ENCODE results near the gene ANKRD60. TPM values are rescaled to one million over a fixed set of nuclear protein-coding genes. Genes with fewer than 3 reads are reported as not detected.

ANKRD60 gene
- total RNA-seq, 1 donor from 2014 or later = not detected

GRCh38 chr20:58184063-58184462, 44.4 kb downstream of the ANKRD60 start:
- Mint-ChIP-seq H3K4me1 (peaks cover 4% of the 10 kb centered on the region), H3K27me3 (peaks cover 17% of the 10 kb centered on the region), H3K9me3 (no peaks in the 10 kb centered on the region), H3K4me3 (no peak overlapping the region), H3K36me3 (ENCODE audit: low read depth) (no peaks in the 10 kb centered on the region), H3K27ac (no peak overlapping the region)
- intact Hi-C loops (cut with micrococcal nuclease) = no loop called here
- DNase-seq = no peak

GRCh38 chr20:58182521-58183140, 45.8 kb downstream of the ANKRD60 start:
- H3K36me3 Mint-ChIP-seq (ENCODE audit: low read depth) = no peaks in the 10 kb centered on the region
- DNase-seq = no peak

GRCh38 chr20:58179432-58180099, 48.9 kb downstream of the ANKRD60 start:
- intact Hi-C loops (cut with micrococcal nuclease) = loop anchor here (1.0 to 2.0 kb wide), 2 partner anchors 525 to 583 kb away; no protein-coding TSS in a partner anchor
- H3K9me3 Mint-ChIP-seq = no peaks in the 10 kb centered on the region
- H3K4me3 Mint-ChIP-seq = peak overlapping the region; percentile 59
- H3K36me3 Mint-ChIP-seq (ENCODE audit: low read depth) = no peaks in the 10 kb centered on the region
- DNase-seq = peak; percentile 92
- peaks cover 23% of the 10 kb centered on the region for H3K27me3 Mint-ChIP-seq
- no peak overlapping the region for H3K27ac Mint-ChIP-seq
- peaks cover 4% of the 10 kb centered on the region for H3K4me1 Mint-ChIP-seq

More at GRCh38 chr20:58182521-58183140, 45.8 kb downstream of the ANKRD60 start:
- peaks cover 4% of the 10 kb centered on the region for H3K4me1 Mint-ChIP-seq
- H3K27ac Mint-ChIP-seq = no peak overlapping the region
- H3K4me3 Mint-ChIP-seq = no peak overlapping the region
- intact Hi-C loops (cut with micrococcal nuclease) = no loop called here
- H3K9me3 Mint-ChIP-seq = no peaks in the 10 kb centered on the region
- peaks cover 19% of the 10 kb centered on the region for H3K27me3 Mint-ChIP-seq

- no peak overlapping the region for H3K27ac Mint-ChIP-seq
- no peaks in the 10 kb centered on the region for H3K9me3 Mint-ChIP-seq
- DNase-seq = no peak
- H3K36me3 Mint-ChIP-seq (ENCODE audit: low read depth) = no peaks in the 10 kb centered on the region
- H3K4me3 Mint-ChIP-seq = peak overlapping the region; percentile 59
- H3K4me1 Mint-ChIP-seq = peaks cover 4% of the 10 kb centered on the region
- peaks cover 24% of the 10 kb centered on the region for H3K27me3 Mint-ChIP-seq
- intact Hi-C loops (cut with micrococcal nuclease) = loop anchor here (1.0 to 2.0 kb wide), 2 partner anchors 525 to 582 kb away; no protein-coding TSS in a partner anchor
Observed at GRCh38 chr20:58179083-58179431, 49.4 kb downstream of the ANKRD60 start.

GRCh38 chr20:58177799-58178198, 50.7 kb downstream of the ANKRD60 start:
- H3K36me3 Mint-ChIP-seq (ENCODE audit: low read depth) = no peaks in the 10 kb centered on the region
- intact Hi-C loops (cut with micrococcal nuclease) = loop anchor here (2.0 kb wide), 1 partner anchor 581 kb away; no protein-coding TSS in a partner anchor

GRCh38 chr20:58175836-58176235, 52.6 kb downstream of the ANKRD60 start:
- H3K27me3 Mint-ChIP-seq = peaks cover 20% of the 10 kb centered on the region
- intact Hi-C loops (cut with micrococcal nuclease) = no loop called here
- no peak for DNase-seq
- no peaks in the 10 kb centered on the region for H3K36me3 Mint-ChIP-seq (ENCODE audit: low read depth)
- H3K27ac Mint-ChIP-seq = no peak overlapping the region
- no peaks in the 10 kb centered on the region for H3K9me3 Mint-ChIP-seq
- no peak overlapping the region for H3K4me3 Mint-ChIP-seq
- peaks cover 7% of the 10 kb centered on the region for H3K4me1 Mint-ChIP-seq

More at GRCh38 chr20:58177799-58178198, 50.7 kb downstream of the ANKRD60 start:
- no peaks in the 10 kb centered on the region for H3K9me3 Mint-ChIP-seq
- no peak overlapping the region for H3K27ac Mint-ChIP-seq
- peaks cover 27% of the 10 kb centered on the region for H3K27me3 Mint-ChIP-seq
- no peak overlapping the region for H3K4me3 Mint-ChIP-seq
- H3K4me1 Mint-ChIP-seq = peaks cover 4% of the 10 kb centered on the region
- DNase-seq = no peak

GRCh38 chr20:58175425-58175824, 53.0 kb downstream of the ANKRD60 start:
- Mint-ChIP-seq H3K27ac (no peak overlapping the region), H3K4me1 (peaks cover 7% of the 10 kb centered on the region), H3K36me3 (ENCODE audit: low read depth) (no peaks in the 10 kb centered on the region), H3K4me3 (no peak overlapping the region), H3K9me3 (no peaks in the 10 kb centered on the region), H3K27me3 (peaks cover 18% of the 10 kb centered on the region)
- DNase-seq = no peak
- intact Hi-C loops (cut with micrococcal nuclease) = no loop called here

GRCh38 chr20:58174708-58175280, 53.7 kb downstream of the ANKRD60 start:
- Mint-ChIP-seq H3K4me1 (peaks cover 7% of the 10 kb centered on the region), H3K36me3 (ENCODE audit: low read depth) (no peaks in the 10 kb centered on the region), H3K9me3 (no peaks in the 10 kb centered on the region), H3K27me3 (peaks cover 18% of the 10 kb centered on the region), H3K4me3 (no peak overlapping the region), H3K27ac (no peak overlapping the region)
- DNase-seq = no peak
- intact Hi-C loops (cut with micrococcal nuclease) = no loop called here

GRCh38 chr20:58173930-58174707, 54.3 kb downstream of the ANKRD60 start:
- H3K27ac Mint-ChIP-seq = no peak overlapping the region
- no peak for DNase-seq
- H3K4me3 Mint-ChIP-seq = no peak overlapping the region
- H3K4me1 Mint-ChIP-seq = peaks cover 4% of the 10 kb centered on the region
- peaks cover 15% of the 10 kb centered on the region for H3K27me3 Mint-ChIP-seq
- H3K9me3 Mint-ChIP-seq = no peaks in the 10 kb centered on the region
- intact Hi-C loops (cut with micrococcal nuclease) = no loop called here
- H3K36me3 Mint-ChIP-seq (ENCODE audit: low read depth) = no peaks in the 10 kb centered on the region

- Mint-ChIP-seq H3K27ac (no peak overlapping the region), H3K4me3 (no peak overlapping the region), H3K36me3 (ENCODE audit: low read depth) (no peaks in the 10 kb centered on the region), H3K4me1 (peaks cover 4% of the 10 kb centered on the region), H3K27me3 (peaks cover 12% of the 10 kb centered on the region), H3K9me3 (no peaks in the 10 kb centered on the region)
- intact Hi-C loops (cut with micrococcal nuclease) = no loop called here
- DNase-seq = no peak
Observed at GRCh38 chr20:58173091-58173490, 55.4 kb downstream of the ANKRD60 start.

- Mint-ChIP-seq H3K27me3 (peaks cover 8% of the 10 kb centered on the region), H3K36me3 (ENCODE audit: low read depth) (no peaks in the 10 kb centered on the region), H3K4me1 (peaks cover 4% of the 10 kb centered on the region), H3K4me3 (no peak overlapping the region), H3K27ac (no peak overlapping the region), H3K9me3 (no peaks in the 10 kb centered on the region)
- DNase-seq = no peak
- intact Hi-C loops (cut with micrococcal nuclease) = no loop called here
Observed at GRCh38 chr20:58171796-58172425, 56.5 kb downstream of the ANKRD60 start.

- H3K27ac Mint-ChIP-seq = no peak overlapping the region
- no peak for DNase-seq
Observed at GRCh38 chr20:58169450-58169849, 59.0 kb downstream of the ANKRD60 start.

GRCh38 chr20:58168843-58169242, 59.6 kb downstream of the ANKRD60 start:
- H3K4me1 Mint-ChIP-seq = peaks cover 4% of the 10 kb centered on the region
- H3K27ac Mint-ChIP-seq = no peak overlapping the region
- H3K36me3 Mint-ChIP-seq (ENCODE audit: low read depth) = no peaks in the 10 kb centered on the region
- intact Hi-C loops (cut with micrococcal nuclease) = no loop called here
- no peaks in the 10 kb centered on the region for H3K9me3 Mint-ChIP-seq
- H3K27me3 Mint-ChIP-seq = peaks cover 3% of the 10 kb centered on the region
- DNase-seq = no peak
- H3K4me3 Mint-ChIP-seq = no peak overlapping the region

More at GRCh38 chr20:58169450-58169849, 59.0 kb downstream of the ANKRD60 start:
- H3K4me1 Mint-ChIP-seq = peaks cover 4% of the 10 kb centered on the region
- H3K27me3 Mint-ChIP-seq = peaks cover 6% of the 10 kb centered on the region
- intact Hi-C loops (cut with micrococcal nuclease) = no loop called here
- H3K9me3 Mint-ChIP-seq = no peaks in the 10 kb centered on the region
- H3K4me3 Mint-ChIP-seq = no peak overlapping the region
- no peaks in the 10 kb centered on the region for H3K36me3 Mint-ChIP-seq (ENCODE audit: low read depth)
